GM12865 (cell line): ENCODE data around the gene TENT4B.

Source experiments
- DNase-seq: peaks from one replicate; pipeline ENCODE4 v3.0.0; 2010; ENCODE audit warnings: low read depth
- H3K4me3 ChIP-seq: 2 replicates; pipeline ENCODE4 v1.5.1; 2011; ENCODE audit warnings: mild to moderate bottlenecking, low read depth, low read length, control low read depth
- TF ChIP-seq, protein P1 (sequence below): IDR thresholded peaks from 2 replicates; pipeline ENCODE4 v1.5.1; 2011; ENCODE audit warnings: low read length, control low read depth, low read depth, inconsistent platforms; ENCODE audit not compliant: insufficient read depth; ENCODE audit errors: missing control alignments

TENT4B gene

GRCh38 chr16:50152807-50153595 lies at the start of gene TENT4B:
TENT4B (plus strand) TSS chr16:50153306; CDS start chr16:50153622, 316 bp downstream.
- peak within 1 kb of the TSS; percentile 85 for H3K4me3 ChIP-seq
- peak; percentile 95 for DNase-seq
- TF ChIP-seq, protein P1, sequence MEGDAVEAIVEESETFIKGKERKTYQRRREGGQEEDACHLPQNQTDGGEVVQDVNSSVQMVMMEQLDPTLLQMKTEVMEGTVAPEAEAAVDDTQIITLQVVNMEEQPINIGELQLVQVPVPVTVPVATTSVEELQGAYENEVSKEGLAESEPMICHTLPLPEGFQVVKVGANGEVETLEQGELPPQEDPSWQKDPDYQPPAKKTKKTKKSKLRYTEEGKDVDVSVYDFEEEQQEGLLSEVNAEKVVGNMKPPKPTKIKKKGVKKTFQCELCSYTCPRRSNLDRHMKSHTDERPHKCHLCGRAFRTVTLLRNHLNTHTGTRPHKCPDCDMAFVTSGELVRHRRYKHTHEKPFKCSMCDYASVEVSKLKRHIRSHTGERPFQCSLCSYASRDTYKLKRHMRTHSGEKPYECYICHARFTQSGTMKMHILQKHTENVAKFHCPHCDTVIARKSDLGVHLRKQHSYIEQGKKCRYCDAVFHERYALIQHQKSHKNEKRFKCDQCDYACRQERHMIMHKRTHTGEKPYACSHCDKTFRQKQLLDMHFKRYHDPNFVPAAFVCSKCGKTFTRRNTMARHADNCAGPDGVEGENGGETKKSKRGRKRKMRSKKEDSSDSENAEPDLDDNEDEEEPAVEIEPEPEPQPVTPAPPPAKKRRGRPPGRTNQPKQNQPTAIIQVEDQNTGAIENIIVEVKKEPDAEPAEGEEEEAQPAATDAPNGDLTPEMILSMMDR, result no peak

GRCh38 chr16:50103764-50104163 lies 49.3 kb upstream of the TENT4B start:
- DNase-seq, result no peak
- TF ChIP-seq, protein P1, result no peak
- no peak overlapping the region for H3K4me3 ChIP-seq

GRCh38 chr16:50114357-50115129 lies 38.6 kb upstream of the TENT4B start:
- TF ChIP-seq, protein P1, result no peak
- no peak overlapping the region for H3K4me3 ChIP-seq
- no peak for DNase-seq

- TF ChIP-seq, protein P1, result no peak
- DNase-seq, result no peak
- no peak overlapping the region for H3K4me3 ChIP-seq
Measured at GRCh38 chr16:50120711-50121110, 32.4 kb upstream of the TENT4B start.

GRCh38 chr16:50121278-50121677 lies 31.8 kb upstream of the TENT4B start:
- peak; percentile 80 for DNase-seq
- H3K4me3 ChIP-seq, result peak overlapping the region; percentile 11
- TF ChIP-seq, protein P1, result no peak

- peak; percentile 87 for DNase-seq
- TF ChIP-seq, protein P1, result no peak
- H3K4me3 ChIP-seq, result peak overlapping the region; percentile 11
Measured at GRCh38 chr16:50121721-50122445, 31.2 kb upstream of the TENT4B start.
